Neural cell (in vitro differentiated cells): Measurements from ENCODE around the gene FLYWCH1. TPM values are rescaled to one million over a fixed set of nuclear protein-coding genes. Genes with fewer than 3 reads are reported as not detected.

ENCODE experiments used
- H2AFZ ChIP-seq: fragments of 200-600, 300-800 bp; sonication (generic), shearing (Covaris generic); 2 replicates; pipeline ENCODE4 v1.6.0; 2014; ENCODE audit warnings: low read depth, mild to moderate bottlenecking, antibody characterized with exemption, low read length, moderate library complexity
- H3F3A ChIP-seq: fragments of 200-600 bp; shearing (Covaris generic); 2 replicates; pipeline ENCODE4 v1.6.1; 2016; ENCODE audit warnings: mild to moderate bottlenecking, moderate library complexity, mixed read lengths, antibody characterized with exemption, low read length; ENCODE audit not compliant: insufficient read depth, poor library complexity, severe bottlenecking
- H3K27ac ChIP-seq: fragments of 200-600, 300-800 bp; sonication (generic), shearing (Covaris generic); 2 replicates; pipeline ENCODE4 v1.5.1; 2014; ENCODE audit warnings: mild to moderate bottlenecking, low read length, moderate library complexity
- H3K27me3 ChIP-seq: fragments of 300-800, 200-600 bp; sonication (generic), shearing (Covaris generic); 2 replicates; pipeline ENCODE4 v1.6.0; 2014; ENCODE audit warnings: mild to moderate bottlenecking, low read depth, low read length, moderate library complexity; ENCODE audit not compliant: insufficient read depth
- H3K36me3 ChIP-seq: fragments of 300-800, 200-600 bp; sonication (generic), shearing (Covaris generic); 2 replicates; pipeline ENCODE4 v1.5.1; 2014; ENCODE audit warnings: mild to moderate bottlenecking, antibody characterized with exemption, low read length, moderate library complexity; ENCODE audit not compliant: insufficient read depth
- H3K4me2 ChIP-seq: fragments of 300-800, 200-600 bp; sonication (generic), shearing (Covaris generic); 2 replicates; pipeline ENCODE4 v1.6.0; 2014; ENCODE audit warnings: mild to moderate bottlenecking, low read length
- H3K4me3 ChIP-seq: fragments of 300-800, 200-600 bp; sonication (generic), shearing (Covaris generic); 2 replicates; pipeline ENCODE4 v1.5.1; 2014; ENCODE audit warnings: mild to moderate bottlenecking, low read length, moderate library complexity
- H3K79me2 ChIP-seq: fragments of 200-600 bp; shearing (Covaris generic); replicated peaks from 2 replicates; pipeline ENCODE4 v1.6.0; 2014; ENCODE audit warnings: mild to moderate bottlenecking, low read length, moderate library complexity; ENCODE audit not compliant: insufficient read depth
- H3K9ac ChIP-seq: fragments of 300-800, 200-600 bp; sonication (generic), shearing (Covaris generic); 2 replicates; pipeline ENCODE4 v1.6.1; 2016; ENCODE audit warnings: mild to moderate bottlenecking, low read length, mixed read lengths
- H3K9me2 ChIP-seq: fragments of 200-600 bp; shearing (Covaris generic); 2 replicates; pipeline ENCODE4 v1.6.1; 2016; ENCODE audit warnings: mild to moderate bottlenecking, low read length, mixed read lengths; ENCODE audit not compliant: insufficient read depth
- H3K9me3 ChIP-seq: fragments of 200-600, 300-800 bp; sonication (generic), shearing (Covaris generic); 2 replicates; pipeline ENCODE4 v1.6.1; 2016; ENCODE audit warnings: mild to moderate bottlenecking, mixed run types, low read length, moderate library complexity, mixed read lengths
- H4K20me1 ChIP-seq: fragments of 200-600 bp; shearing (Covaris generic); 2 replicates; pipeline ENCODE4 v1.6.1; 2016; ENCODE audit warnings: mild to moderate bottlenecking, mixed run types; ENCODE audit not compliant: insufficient read depth
- EP300 ChIP-seq: fragments of 450-650 bp; conservative IDR thresholded peaks from 2 replicates; pipeline ENCODE4 v1.6.1; 2014; ENCODE audit warnings: antibody characterized with exemption, mild to moderate bottlenecking, moderate library complexity; ENCODE audit not compliant: poor library complexity, severe bottlenecking
- EZH2 ChIP-seq: fragments of 200-600, 300-800 bp; shearing (Covaris generic), sonication (generic); IDR thresholded peaks from 2 replicates; pipeline ENCODE4 v1.6.1; 2014; ENCODE audit warnings: antibody characterized with exemption, low read length, borderline replicate concordance, mild to moderate bottlenecking; ENCODE audit not compliant: insufficient read depth, poor library complexity, severe bottlenecking
- MXI1 ChIP-seq: fragments of 450-650 bp; conservative IDR thresholded peaks from 2 replicates; pipeline ENCODE4 v1.6.1; 2014; ENCODE audit warnings: antibody characterized with exemption, mild to moderate bottlenecking; ENCODE audit not compliant: poor library complexity, severe bottlenecking
- POLR2AphosphoS5 ChIP-seq: IDR thresholded peaks from 2 replicates; pipeline ENCODE4 v1.6.1; 2012
- RAD21 ChIP-seq: fragments of 450-650 bp; conservative IDR thresholded peaks from 2 replicates; pipeline ENCODE4 v1.6.1; 2014; ENCODE audit warnings: antibody characterized with exemption, mild to moderate bottlenecking, moderate library complexity
- SMC3 ChIP-seq: fragments of 450-650 bp; conservative IDR thresholded peaks from 2 replicates; pipeline ENCODE4 v1.6.1; 2014; ENCODE audit warnings: antibody characterized with exemption, mild to moderate bottlenecking, moderate library complexity; ENCODE audit not compliant: poor library complexity
- TAF1 ChIP-seq: IDR thresholded peaks from 2 replicates; pipeline ENCODE4 v1.6.1; 2012; ENCODE audit warnings: low read depth
- polyA plus RNA-seq: library from polyadenylated mRNA; depleted of rRNA; stranded (reverse); fragments of >200 nt; gene quantifications from 2 replicates; pipeline ENCODE4 v1.2.3, GENCODE V29; 2014
- TF ChIP-seq, protein P1 (sequence below): IDR thresholded peaks from 2 replicates; pipeline ENCODE4 v1.6.1; 2012; ENCODE audit warnings: borderline replicate concordance
- TF ChIP-seq, protein P2 (sequence below): fragments of 450-650 bp; IDR thresholded peaks from 2 replicates; pipeline ENCODE4 v1.5.1; 2014; ENCODE audit warnings: antibody characterized with exemption, mild to moderate bottlenecking, moderate library complexity; ENCODE audit not compliant: poor library complexity, severe bottlenecking

FLYWCH1 gene
- polyA plus RNA-seq, 1 donor from 2014 or later: 33.0 TPM

DNA sequence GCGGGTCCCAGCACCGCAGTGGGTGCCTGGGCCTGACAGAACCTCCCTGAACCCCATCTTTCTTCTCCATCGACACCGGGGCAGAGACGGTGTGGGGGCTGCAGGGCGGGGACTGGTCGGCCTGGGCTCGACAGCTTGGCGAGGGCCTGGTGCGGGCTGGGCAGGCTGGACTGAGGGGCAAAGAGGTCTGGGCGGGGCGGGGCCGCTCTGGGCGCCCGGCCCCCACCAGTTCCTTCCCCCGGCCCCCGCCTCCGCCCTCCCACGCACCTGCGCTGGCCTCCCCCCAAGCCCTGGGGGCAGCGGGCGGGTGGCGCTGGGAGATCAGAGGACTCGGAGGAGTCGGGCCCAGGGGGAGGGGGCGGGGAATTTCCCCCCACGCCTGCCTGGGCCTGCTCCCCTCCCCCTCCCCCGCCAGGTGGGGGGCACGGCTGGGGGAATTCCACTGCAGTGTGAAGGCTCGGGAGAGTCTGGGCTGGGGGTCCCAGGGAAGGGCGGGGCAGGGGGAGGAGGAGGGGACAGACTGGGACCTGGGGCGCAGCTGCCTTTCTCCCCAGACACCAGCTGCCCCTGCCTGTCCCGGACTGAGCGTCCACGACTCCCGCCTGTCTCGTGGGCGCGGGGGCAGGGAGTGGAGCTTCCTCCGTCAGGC is 51.5 kb downstream of the FLYWCH1 start:
- Histone ChIP-seq H3K27me3 (peaks cover 55% of the 10 kb centered on the region), H3K9me3 (no peaks in the 10 kb centered on the region), H2AFZ (no peak overlapping the region)

DNA sequence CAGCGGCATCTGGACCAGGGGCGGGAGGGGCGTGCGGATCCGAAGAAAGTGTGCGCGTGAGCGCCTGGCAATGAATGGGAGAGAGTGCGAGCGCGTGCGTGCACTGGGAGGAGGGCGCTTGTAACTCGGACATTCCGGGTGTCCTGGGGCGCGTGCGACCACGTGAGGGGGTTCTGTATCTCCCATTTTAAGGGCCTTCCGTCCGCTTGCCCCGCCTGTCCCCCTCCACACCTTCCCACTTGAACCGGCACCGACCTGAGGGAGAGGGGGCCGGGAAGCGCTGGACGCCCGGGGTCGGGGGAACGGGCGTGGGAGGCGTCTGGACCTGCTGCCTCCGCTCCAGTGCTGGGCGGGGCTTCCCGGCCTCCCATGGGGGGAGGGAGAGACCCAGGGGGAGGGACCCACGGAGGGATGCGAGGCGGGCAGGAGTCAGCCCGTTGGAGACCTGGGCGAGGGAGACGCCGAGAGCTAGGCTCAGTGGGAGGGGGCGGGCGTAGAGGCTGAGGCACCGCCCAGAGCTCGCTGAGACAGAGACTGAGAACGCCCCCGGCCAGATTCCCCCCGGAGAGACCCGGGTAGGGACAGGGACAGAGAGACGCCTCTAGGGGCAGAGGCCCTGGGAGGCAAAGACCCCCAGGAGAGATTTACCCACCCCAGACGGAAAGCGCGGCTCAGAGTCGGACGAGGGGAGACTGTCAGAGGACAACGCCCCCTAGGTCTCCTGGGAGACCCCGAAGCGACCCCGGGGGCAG is 52.2 kb downstream of the FLYWCH1 start, which contains the start of gene KREMEN2:
KREMEN2 (plus strand) TSS at position 553 of the 752 bp plus-strand sequence. CDS start 246 bp downstream, outside the sequence.
- Histone ChIP-seq H3K27me3 (peaks cover 57% of the 10 kb centered on the region), H3K9me3 (no peaks in the 10 kb centered on the region), H3K9me2 (no peaks in the 10 kb centered on the region), H3K79me2 (no peaks in the 10 kb centered on the region), H3F3A (no peaks in the 10 kb centered on the region), H3K4me2 (peak within 1 kb of the TSS; percentile 44), H3K4me3 (peak within 1 kb of the TSS; percentile 65), H3K36me3 (no peaks in the 10 kb centered on the region), H2AFZ (no peak within 1 kb of the TSS), H3K9ac (peak within 1 kb of the TSS; percentile 42), H4K20me1 (no peaks in the 10 kb centered on the region), H3K27ac (no peak within 1 kb of the TSS)
- TF ChIP-seq EP300 (no peak), POLR2AphosphoS5 (no peak), MXI1 (peak; percentile 31), EZH2 (peak; percentile 41), TAF1 (no peak)

More for the DNA sequence above, 51.5 kb downstream of the FLYWCH1 start:
- H3K9me2 ChIP-seq: no peaks in the 10 kb centered on the region
- no peak overlapping the region for H3K4me2 ChIP-seq
- H3F3A ChIP-seq: no peaks in the 10 kb centered on the region
- no peaks in the 10 kb centered on the region for H4K20me1 ChIP-seq
- no peak for TF ChIP-seq MXI1
- TF ChIP-seq RAD21: no peak
- TF ChIP-seq, protein P1, sequence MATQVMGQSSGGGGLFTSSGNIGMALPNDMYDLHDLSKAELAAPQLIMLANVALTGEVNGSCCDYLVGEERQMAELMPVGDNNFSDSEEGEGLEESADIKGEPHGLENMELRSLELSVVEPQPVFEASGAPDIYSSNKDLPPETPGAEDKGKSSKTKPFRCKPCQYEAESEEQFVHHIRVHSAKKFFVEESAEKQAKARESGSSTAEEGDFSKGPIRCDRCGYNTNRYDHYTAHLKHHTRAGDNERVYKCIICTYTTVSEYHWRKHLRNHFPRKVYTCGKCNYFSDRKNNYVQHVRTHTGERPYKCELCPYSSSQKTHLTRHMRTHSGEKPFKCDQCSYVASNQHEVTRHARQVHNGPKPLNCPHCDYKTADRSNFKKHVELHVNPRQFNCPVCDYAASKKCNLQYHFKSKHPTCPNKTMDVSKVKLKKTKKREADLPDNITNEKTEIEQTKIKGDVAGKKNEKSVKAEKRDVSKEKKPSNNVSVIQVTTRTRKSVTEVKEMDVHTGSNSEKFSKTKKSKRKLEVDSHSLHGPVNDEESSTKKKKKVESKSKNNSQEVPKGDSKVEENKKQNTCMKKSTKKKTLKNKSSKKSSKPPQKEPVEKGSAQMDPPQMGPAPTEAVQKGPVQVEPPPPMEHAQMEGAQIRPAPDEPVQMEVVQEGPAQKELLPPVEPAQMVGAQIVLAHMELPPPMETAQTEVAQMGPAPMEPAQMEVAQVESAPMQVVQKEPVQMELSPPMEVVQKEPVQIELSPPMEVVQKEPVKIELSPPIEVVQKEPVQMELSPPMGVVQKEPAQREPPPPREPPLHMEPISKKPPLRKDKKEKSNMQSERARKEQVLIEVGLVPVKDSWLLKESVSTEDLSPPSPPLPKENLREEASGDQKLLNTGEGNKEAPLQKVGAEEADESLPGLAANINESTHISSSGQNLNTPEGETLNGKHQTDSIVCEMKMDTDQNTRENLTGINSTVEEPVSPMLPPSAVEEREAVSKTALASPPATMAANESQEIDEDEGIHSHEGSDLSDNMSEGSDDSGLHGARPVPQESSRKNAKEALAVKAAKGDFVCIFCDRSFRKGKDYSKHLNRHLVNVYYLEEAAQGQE: no peak
- no peak for TF ChIP-seq POLR2AphosphoS5
- peak overlapping the region; percentile 65 for H3K4me3 ChIP-seq
- no peak overlapping the region for H3K27ac ChIP-seq
- peak overlapping the region; percentile 42 for H3K9ac ChIP-seq
- no peaks in the 10 kb centered on the region for H3K36me3 ChIP-seq
- H3K79me2 ChIP-seq: no peaks in the 10 kb centered on the region

DNA sequence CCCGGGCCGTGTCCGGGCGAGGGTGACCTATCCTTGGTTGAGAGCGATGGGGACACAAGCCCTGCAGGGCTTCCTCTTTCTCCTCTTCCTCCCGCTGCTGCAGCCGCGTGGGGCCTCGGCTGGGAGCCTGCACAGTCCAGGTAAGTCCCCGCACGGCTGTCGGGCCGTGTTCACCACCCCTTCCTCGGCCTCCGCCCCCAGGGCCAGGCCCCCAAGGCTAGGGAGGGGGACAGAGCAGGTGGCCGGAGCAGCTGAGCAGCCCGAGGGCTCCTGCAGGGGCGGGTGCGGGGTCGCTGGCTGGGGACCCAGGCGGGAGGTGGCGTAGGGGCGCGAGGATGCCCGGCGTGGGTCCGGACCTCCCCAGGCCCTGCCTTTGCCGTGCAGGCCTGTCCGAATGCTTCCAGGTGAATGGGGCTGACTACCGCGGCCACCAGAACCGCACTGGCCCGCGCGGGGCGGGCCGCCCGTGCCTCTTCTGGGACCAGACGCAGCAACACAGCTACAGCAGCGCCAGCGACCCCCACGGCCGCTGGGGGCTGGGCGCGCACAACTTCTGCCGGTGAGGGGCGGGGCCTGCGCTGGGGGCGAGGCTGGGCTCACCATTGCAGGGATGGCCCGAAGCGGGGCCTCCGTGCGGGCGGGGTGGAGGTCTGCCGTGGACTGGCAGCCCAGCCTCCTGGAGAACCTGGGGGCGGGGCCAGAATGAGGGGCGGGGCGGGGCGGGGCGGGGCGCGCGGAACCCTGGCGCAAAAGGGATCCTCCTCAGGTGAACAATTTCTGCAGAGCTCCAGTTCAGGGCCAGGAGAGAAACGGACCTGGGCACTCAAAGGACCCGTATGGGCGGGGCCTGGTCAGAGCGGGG is 53.0 kb downstream of the FLYWCH1 start:
- Histone ChIP-seq H3K4me3 (peak overlapping the region; percentile 65), H3K36me3 (no peaks in the 10 kb centered on the region), H2AFZ (no peak overlapping the region), H3K79me2 (no peaks in the 10 kb centered on the region), H3K9ac (peak overlapping the region; percentile 34), H3K27me3 (peaks cover 57% of the 10 kb centered on the region), H4K20me1 (no peaks in the 10 kb centered on the region), H3K27ac (no peak overlapping the region), H3K9me2 (no peaks in the 10 kb centered on the region), H3F3A (no peaks in the 10 kb centered on the region), H3K9me3 (no peaks in the 10 kb centered on the region), H3K4me2 (peak overlapping the region; percentile 44)
- TF ChIP-seq EP300 (no peak), MXI1 (no peak), POLR2AphosphoS5 (no peak), TAF1 (no peak), SMC3 (no peak), EZH2 (no peak), RAD21 (no peak)
- TF ChIP-seq, protein P2, sequence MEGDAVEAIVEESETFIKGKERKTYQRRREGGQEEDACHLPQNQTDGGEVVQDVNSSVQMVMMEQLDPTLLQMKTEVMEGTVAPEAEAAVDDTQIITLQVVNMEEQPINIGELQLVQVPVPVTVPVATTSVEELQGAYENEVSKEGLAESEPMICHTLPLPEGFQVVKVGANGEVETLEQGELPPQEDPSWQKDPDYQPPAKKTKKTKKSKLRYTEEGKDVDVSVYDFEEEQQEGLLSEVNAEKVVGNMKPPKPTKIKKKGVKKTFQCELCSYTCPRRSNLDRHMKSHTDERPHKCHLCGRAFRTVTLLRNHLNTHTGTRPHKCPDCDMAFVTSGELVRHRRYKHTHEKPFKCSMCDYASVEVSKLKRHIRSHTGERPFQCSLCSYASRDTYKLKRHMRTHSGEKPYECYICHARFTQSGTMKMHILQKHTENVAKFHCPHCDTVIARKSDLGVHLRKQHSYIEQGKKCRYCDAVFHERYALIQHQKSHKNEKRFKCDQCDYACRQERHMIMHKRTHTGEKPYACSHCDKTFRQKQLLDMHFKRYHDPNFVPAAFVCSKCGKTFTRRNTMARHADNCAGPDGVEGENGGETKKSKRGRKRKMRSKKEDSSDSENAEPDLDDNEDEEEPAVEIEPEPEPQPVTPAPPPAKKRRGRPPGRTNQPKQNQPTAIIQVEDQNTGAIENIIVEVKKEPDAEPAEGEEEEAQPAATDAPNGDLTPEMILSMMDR: no peak
- TF ChIP-seq, protein P1: no peak
